Psoas muscle (tissue), 8 donors: Measurements from ENCODE around the gene FBXO28. TPM values are rescaled to one million over a fixed set of nuclear protein-coding genes. Genes with fewer than 3 reads are reported as not detected.
"Not testable (repeated sequence)": the region's sequence is repeated elsewhere in the genome, so short reads cannot be mapped to it uniquely, and the experiment has no call there.

Experiments used
- ATAC-seq, 4 donors: fragments of 200-7000 bp; cut with Tn5 transposase; one replicate each; pipeline ENCODE4 v1.9.1; 2020; ENCODE audit warnings: moderate library complexity in 3 of 4, mild to moderate bottlenecking in 2 of 4
- DNase-seq, 2 donors: peaks; one replicate each; pipeline ENCODE4 v3.0.0-alpha.2; 2020
- H3K27ac ChIP-seq: fragments of 200-600 bp; one replicate; pipeline ENCODE4 v1.8.0; 2022
- H3K27me3 ChIP-seq, 3 donors: fragments of 200-600 bp in 1 of 3; one replicate each; pipeline versions ENCODE4 v1.6.1 to v1.8.0; 2013 to 2022; ENCODE audit warnings: low read length in 2 of 3, mild to moderate bottlenecking in 2 of 3, moderate library complexity in 1 of 3; ENCODE audit not compliant: insufficient read depth in 3 of 3
- H3K36me3 ChIP-seq, 2 donors: fragments of 200-600 bp in 1 of 2; one replicate each; pipeline versions ENCODE4 v1.6.1 to v1.8.0; 2013 to 2022; ENCODE audit warnings: low read depth in 1 of 2, mild to moderate bottlenecking in 1 of 2, moderate library complexity in 1 of 2; ENCODE audit not compliant: insufficient read depth in 1 of 2
- H3K4me1 ChIP-seq: fragments of 200-600 bp; one replicate; pipeline ENCODE4 v1.8.0; 2022
- H3K4me3 ChIP-seq: fragments of 200-600 bp; one replicate; pipeline ENCODE4 v1.8.0; 2022; ENCODE audit warnings: mild to moderate bottlenecking
- H3K9me3 ChIP-seq: fragments of 200-600 bp; one replicate; pipeline ENCODE4 v1.8.0; 2022
- WGBS, 3 donors: extraction: QIAGEN DNeasy Blood & Tissue Kit; methylation state at CpG; one replicate each; pipeline versions ENCODE4 v1.1.6 to v1.1.7; 2013; 5-methylcytosine and 5-hydroxymethylcytosine counted together
- intact Hi-C, 2 donors: fragments of 100-400 bp; cut with DNase I; formaldehyde crosslinking; loops; one replicate each; pipeline versions ENCODE4 v1.11.0 to v1.14.2; 2022
- polyA plus RNA-seq, 3 donors: library from polyadenylated mRNA; stranded (reverse); fragments of 200-250 nt; gene quantifications; one replicate each; pipeline ENCODE4 v1.2.3, GENCODE V29; 2013
- total RNA-seq, 4 donors: library from RNA; stranded (reverse); fragmentation: NEBNext Ultra II Directional in 2 of 4; extraction: Animal tissue kit (Norgen Biotek cat#: 25700) in 2 of 4; gene quantifications; one replicate each; pipeline versions ENCODE4 v1.2.1 to v1.2.4, GENCODE V29; 2021 to 2023
- TF ChIP-seq, protein P1 (sequence below): fragments of 200-600 bp; IDR thresholded peaks from one replicate; pipeline ENCODE4 v1.8.0; 2022; ENCODE audit warnings: antibody characterized with exemption
- donor health status: healthy with polysubstance abuse.
- donor health status: DM: no; HTN: no; CAD: no; lungs with moderate emphysema.
- donor health status: Bipolar disorder and iron deficiency.
- donor health status: healthy.
- donor health status: DM: yes; HTN: yes; CAD: no.
- donor health status: DM: no; HTN: no; CAD: no.
- donor health status: DM: no; HTN: no; CAD: no.
- donor health status: DM: yes; HTN: yes; CAD: no.

FBXO28 gene
- total and polyA plus RNA-seq, 7 donors: 8.9 to 29.5 (median 24.8) TPM

DNA sequence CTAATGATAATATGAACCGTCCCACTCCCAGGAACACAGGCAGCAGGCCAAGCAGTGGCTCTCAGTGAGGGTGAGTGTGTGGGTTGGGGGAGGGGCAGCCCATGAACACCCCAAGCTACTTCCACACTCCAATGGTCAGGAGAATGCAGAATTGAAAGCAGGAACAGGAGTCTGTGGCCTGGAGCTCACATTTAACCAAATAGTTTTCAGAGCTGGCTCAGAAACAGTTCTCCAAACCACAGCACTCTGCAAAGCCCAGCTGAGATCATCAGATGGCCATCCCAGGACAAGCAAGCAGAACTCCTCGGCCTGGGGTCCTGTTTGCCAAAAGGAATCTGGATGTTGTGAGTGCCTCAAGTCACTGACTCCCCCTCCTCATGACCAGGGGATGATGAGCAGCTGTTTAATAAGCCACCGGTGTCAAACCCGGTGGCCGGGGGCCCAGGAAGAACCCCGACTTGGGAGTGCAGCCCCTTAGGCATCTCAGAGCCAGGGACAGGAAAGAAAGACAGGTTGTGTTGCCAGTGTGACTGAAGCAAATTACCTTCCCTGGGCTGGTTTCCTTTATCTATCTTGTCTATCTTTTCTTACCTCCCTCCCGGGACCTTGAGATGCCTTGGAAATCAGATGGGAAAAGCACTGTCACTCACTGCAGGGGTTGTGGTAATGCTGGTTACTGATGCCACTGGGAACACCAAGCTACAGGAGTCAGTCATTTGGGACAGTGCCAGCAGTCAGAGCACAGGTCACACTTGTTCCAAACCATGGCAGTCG, 89.5 kb downstream of the FBXO28 start:
- Histone ChIP-seq H3K27ac (no peak overlapping the region), H3K4me1 (peaks cover 15% of the 10 kb centered on the region), H3K9me3 (no peaks in the 10 kb centered on the region), H3K27me3 (no peaks in the 10 kb centered on the region), H3K4me3 (no peak overlapping the region), H3K36me3 (no peaks in the 10 kb centered on the region)
- ATAC-seq (peak; percentile 30 to 82 (median 70)), DNase-seq (peak in 1 of 2 donors; percentile 35)
- 38 to 50% (median 39%) methylated on average over 8 of the region's 8 CpGs for WGBS, 3 donors
- TF ChIP-seq, protein P1, sequence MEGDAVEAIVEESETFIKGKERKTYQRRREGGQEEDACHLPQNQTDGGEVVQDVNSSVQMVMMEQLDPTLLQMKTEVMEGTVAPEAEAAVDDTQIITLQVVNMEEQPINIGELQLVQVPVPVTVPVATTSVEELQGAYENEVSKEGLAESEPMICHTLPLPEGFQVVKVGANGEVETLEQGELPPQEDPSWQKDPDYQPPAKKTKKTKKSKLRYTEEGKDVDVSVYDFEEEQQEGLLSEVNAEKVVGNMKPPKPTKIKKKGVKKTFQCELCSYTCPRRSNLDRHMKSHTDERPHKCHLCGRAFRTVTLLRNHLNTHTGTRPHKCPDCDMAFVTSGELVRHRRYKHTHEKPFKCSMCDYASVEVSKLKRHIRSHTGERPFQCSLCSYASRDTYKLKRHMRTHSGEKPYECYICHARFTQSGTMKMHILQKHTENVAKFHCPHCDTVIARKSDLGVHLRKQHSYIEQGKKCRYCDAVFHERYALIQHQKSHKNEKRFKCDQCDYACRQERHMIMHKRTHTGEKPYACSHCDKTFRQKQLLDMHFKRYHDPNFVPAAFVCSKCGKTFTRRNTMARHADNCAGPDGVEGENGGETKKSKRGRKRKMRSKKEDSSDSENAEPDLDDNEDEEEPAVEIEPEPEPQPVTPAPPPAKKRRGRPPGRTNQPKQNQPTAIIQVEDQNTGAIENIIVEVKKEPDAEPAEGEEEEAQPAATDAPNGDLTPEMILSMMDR: no peak
- intact Hi-C loops: no loop called here

DNA sequence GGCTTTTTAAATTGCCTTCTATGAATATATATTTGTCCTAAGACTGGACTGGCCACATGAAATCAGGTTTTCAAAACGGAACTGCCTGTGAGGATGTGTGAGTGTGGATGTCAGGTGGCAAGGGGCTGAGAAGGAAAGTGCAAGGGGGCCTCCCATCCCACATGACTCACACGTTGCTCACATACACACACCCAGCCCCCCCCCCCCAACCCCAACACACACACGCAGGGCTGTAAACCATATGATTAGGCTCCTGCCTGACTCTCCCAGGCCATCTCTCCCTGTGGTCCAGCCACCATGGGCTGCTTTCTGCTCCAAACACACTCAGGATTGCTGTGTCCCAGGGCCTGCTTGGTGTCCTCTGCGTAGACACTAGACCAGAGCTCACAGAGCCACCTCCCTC, 91.5 kb downstream of the FBXO28 start:
- no peak overlapping the region for H3K27ac ChIP-seq
- DNase-seq (no peak), ATAC-seq (peak in 2 of 4 donors; percentile 45 to 54)
- H3K27me3 ChIP-seq: no peaks in the 10 kb centered on the region
- WGBS, 3 donors: 34 to 37% (median 35%) methylated on average over 4 of the region's 4 CpGs
- intact Hi-C loops: no loop called here
- H3K9me3 ChIP-seq: no peaks in the 10 kb centered on the region
- no peak overlapping the region for H3K4me3 ChIP-seq
- H3K36me3 ChIP-seq: no peaks in the 10 kb centered on the region
- H3K4me1 ChIP-seq: peaks cover 15% of the 10 kb centered on the region
- TF ChIP-seq, protein P1: no peak

DNA sequence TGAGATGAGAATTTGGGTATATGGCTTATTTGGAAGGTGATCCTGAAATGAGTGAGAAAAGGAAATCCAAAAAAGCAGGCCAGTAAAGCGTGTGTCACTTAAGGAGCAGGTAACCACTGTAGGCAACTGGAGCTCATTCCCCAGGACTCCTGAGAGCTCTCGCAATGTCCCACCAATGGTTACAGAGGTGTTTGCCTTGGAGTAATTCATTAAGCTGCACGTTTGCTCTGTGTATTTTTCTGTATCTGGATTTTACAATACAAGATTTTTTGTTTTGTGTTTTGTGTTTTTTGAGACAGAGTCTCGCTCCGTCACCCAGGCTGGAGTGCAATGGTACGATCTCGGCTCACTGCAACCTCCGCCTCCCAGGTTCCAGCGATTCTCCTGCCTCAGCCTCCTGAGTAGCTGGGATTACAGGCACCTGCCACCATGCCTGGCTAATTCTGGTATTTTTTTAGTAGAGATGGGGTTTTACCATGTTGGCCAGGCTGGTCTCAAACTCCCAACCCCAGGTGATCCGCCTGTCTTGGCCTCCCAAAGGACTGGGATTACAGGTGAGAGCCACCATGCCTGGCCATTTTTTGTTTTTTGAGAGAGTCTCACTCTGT, 92.1 kb downstream of the FBXO28 start:
- H3K27ac ChIP-seq, intact Hi-C loops, H3K9me3 ChIP-seq, H3K36me3 ChIP-seq, DNase-seq, ATAC-seq, H3K27me3 ChIP-seq, H3K4me3 ChIP-seq: not testable (repeated sequence)
- 80 to 95% (median 82%) methylated on average over 10 of the region's 10 CpGs for WGBS, 3 donors
- H3K4me1 ChIP-seq: peaks cover 18% of the 10 kb centered on the region

DNA sequence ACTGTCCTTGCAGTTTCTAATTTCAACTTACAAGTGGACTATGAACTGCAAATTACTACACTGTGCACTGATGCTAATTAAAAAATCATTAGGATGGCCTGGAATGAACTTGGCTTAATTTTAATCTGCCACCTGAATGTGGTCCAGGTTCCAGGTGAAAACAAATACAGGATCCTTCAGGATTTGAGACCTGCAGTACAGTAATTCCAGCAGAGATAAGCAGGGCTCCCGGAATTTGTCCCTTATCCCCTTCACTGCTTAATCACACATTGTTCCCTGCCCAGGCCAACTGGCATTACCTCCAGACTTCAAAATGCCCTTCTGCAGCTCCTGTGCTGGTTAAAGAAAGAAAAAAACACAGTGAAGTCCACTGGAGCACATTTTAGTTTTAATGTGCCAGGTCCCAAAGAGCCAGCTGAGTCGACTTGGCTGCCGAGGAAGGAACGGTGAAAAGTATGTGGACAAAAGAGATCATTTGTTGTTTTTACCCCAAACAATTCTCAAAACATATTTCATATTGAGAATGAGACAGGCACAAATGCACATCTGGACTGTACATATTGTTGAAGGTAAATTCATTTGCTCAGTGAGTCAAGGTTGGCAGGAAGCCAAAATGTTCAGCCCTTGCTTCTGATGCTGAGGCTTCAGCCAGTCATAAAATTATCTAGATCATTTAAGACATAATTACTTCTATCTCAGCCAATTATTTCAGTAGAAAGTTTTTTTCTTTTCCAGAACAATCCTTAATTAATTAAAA, 97.5 kb downstream of the FBXO28 start:
- WGBS, 3 donors: 12 to 13% (median 12%) methylated on average over 4 of the region's 4 CpGs
- TF ChIP-seq, protein P1: no peak
- Histone ChIP-seq H3K4me1 (peaks cover 9% of the 10 kb centered on the region), H3K36me3 (no peaks in the 10 kb centered on the region), H3K4me3 (no peak overlapping the region), H3K27me3 (no peaks in the 10 kb centered on the region), H3K9me3 (no peaks in the 10 kb centered on the region), H3K27ac (no peak overlapping the region)
- intact Hi-C loops: no loop called here
- DNase-seq (no peak), ATAC-seq (peak in 1 of 4 donors; percentile 41)

Other genes with a start within 250 kb of the FBXO28 start
- gene DEGS1, start 69.1 kb downstream of the FBXO28 start, total RNA-seq: 10 to 100 TPM; 18.5 to 26.7 (median 20.6) TPM
- gene DEGS1, start 69.1 kb downstream of the FBXO28 start, polyA plus RNA-seq: 10 to 100 TPM; 16.1 to 23.7 (median 18.5) TPM
- 10 to 100 TPM in 1 of 4 donors, 1 to 10 TPM in 3; 6.3 to 11.0 (median 8.1) TPM for gene NVL, start 216.1 kb downstream of the FBXO28 start, total RNA-seq
- gene NVL, start 216.1 kb downstream of the FBXO28 start, polyA plus RNA-seq: 1 to 10 TPM; 7.0 to 10.0 (median 8.2) TPM
- 10 to 100 TPM; 29.7 to 38.4 (median 34.3) TPM for gene CNIH4, start 242.8 kb downstream of the FBXO28 start, total RNA-seq
- gene CNIH4, start 242.8 kb downstream of the FBXO28 start, polyA plus RNA-seq: 100 to 1,000 TPM in 1 of 3 donors, 10 to 100 TPM in 2; 42.5 to 103 (median 48.2) TPM